ENCODE data around the gene MOK.

DNA sequence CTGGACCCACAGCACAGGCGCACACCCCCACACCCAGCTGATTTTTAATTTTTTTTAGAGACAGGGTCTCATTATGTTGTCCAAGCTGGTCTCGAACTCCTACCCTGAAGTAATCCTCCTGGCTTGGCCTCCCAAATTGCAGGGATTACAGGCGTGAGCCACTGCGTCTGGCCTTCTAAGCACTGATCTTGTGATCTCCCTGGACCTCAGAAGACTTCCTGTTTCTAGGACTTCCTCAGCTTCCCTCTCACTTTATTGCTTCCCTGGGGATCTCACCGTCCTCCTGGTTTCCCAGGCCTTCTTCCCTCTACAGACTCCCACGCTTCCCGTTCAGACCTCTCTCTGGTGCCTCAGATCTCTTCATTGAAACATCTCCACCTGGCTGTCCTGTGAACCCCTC lies 28.4 kb upstream of the MOK start:
- TF ChIP-seq, protein P1, sequence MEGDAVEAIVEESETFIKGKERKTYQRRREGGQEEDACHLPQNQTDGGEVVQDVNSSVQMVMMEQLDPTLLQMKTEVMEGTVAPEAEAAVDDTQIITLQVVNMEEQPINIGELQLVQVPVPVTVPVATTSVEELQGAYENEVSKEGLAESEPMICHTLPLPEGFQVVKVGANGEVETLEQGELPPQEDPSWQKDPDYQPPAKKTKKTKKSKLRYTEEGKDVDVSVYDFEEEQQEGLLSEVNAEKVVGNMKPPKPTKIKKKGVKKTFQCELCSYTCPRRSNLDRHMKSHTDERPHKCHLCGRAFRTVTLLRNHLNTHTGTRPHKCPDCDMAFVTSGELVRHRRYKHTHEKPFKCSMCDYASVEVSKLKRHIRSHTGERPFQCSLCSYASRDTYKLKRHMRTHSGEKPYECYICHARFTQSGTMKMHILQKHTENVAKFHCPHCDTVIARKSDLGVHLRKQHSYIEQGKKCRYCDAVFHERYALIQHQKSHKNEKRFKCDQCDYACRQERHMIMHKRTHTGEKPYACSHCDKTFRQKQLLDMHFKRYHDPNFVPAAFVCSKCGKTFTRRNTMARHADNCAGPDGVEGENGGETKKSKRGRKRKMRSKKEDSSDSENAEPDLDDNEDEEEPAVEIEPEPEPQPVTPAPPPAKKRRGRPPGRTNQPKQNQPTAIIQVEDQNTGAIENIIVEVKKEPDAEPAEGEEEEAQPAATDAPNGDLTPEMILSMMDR (conservative IDR thresholded peaks at IDR 0.05 in 1 of 2, IDR thresholded peaks at IDR 0.05 in 1 of 2; ENCODE audit: extremely low read depth in 1 of 2, insufficient read depth in 1 of 2, low read depth in 1 of 2, low read length in 2 of 2): no peak
- no peak for TF ChIP-seq EZH2 (IDR thresholded peaks at IDR 0.05; ENCODE audit: borderline replicate concordance, low read length)

All from mammary epithelial cell (primary cell).